PC-3 (cell line): ENCODE data around the gene HCFC1R1. TPM values are rescaled to one million over a fixed set of nuclear protein-coding genes. Genes with fewer than 3 reads are reported as not detected.

ENCODE experiments used
- ATAC-seq: fragments of 200-7000 bp; cut with Tn5 transposase; 2 replicates; pipeline ENCODE4 v1.9.1; 2020; ENCODE audit warnings: mild to moderate bottlenecking, moderate library complexity
- BruUV-seq: library from RNA; stranded (reverse); fragments of 400-500 nt; replicated peaks from 2 replicates; lab custom pipeline; 2021; lab: Mats Ljungman, UMichigan
- CTCF ChIA-PET: fragments of 300-600 bp; sonication (Branson Sonifier 250); formaldehyde crosslinking; loops from one replicate; lab custom pipeline; 2022; ENCODE audit warnings: antibody characterized with exemption; lab: Charles Lee
- POLR2A ChIA-PET: fragments of 300-600 bp; sonication (Branson Sonifier 250); formaldehyde crosslinking; loops from one replicate; lab custom pipeline; 2022; ENCODE audit warnings: antibody characterized with exemption; ENCODE audit not compliant: unreplicated experiment; lab: Charles Lee
- DNase-seq: peaks from one replicate; pipeline ENCODE4 v3.0.0-alpha.2; 2015
- H2AFZ ChIP-seq: fragments of 300-600 bp; sonication (generic); 2 replicates; pipeline ENCODE4 v1.6.0; 2016; ENCODE audit warnings: antibody characterized with exemption, low read length
- H3F3A ChIP-seq: fragments of 300-600 bp; sonication (generic); one replicate; pipeline ENCODE4 v1.6.0; 2017; ENCODE audit warnings: antibody characterized with exemption, low read length, control low read depth, mild to moderate bottlenecking; ENCODE audit not compliant: unreplicated experiment
- H3K27ac ChIP-seq: fragments of 300-600 bp; sonication (generic); 2 replicates; pipeline ENCODE4 v1.5.1; 2016; ENCODE audit warnings: mild to moderate bottlenecking, low read length
- H3K27me3 ChIP-seq: fragments of 300-600 bp; sonication (generic); 2 replicates; pipeline ENCODE4 v1.6.1; 2016; ENCODE audit warnings: low read length, mixed read lengths
- H3K36me3 ChIP-seq: fragments of 300-600 bp; sonication (generic); 2 replicates; pipeline ENCODE4 v1.6.1; 2016; ENCODE audit warnings: low read depth, mixed run types, low read length, mixed read lengths
- H3K4me1 ChIP-seq: fragments of 300-600 bp; sonication (generic); 2 replicates; pipeline ENCODE4 v1.5.1; 2016; ENCODE audit warnings: low read length; ENCODE audit not compliant: insufficient read depth
- H3K4me2 ChIP-seq: fragments of 300-600 bp; sonication (generic); 2 replicates; pipeline ENCODE4 v1.6.0; 2016; ENCODE audit warnings: low read length
- H3K4me3 ChIP-seq: fragments of 300-600 bp; sonication (generic); 2 replicates; pipeline ENCODE4 v1.5.1; 2016; ENCODE audit warnings: mild to moderate bottlenecking, low read length, mixed read lengths
- H3K79me2 ChIP-seq: fragments of 300-600 bp; sonication (generic); 2 replicates; pipeline ENCODE4 v1.6.1; 2017; ENCODE audit warnings: low read length, mixed read lengths
- H3K9ac ChIP-seq: fragments of 300-600 bp; sonication (generic); 2 replicates; pipeline ENCODE4 v1.6.0; 2016; ENCODE audit warnings: mild to moderate bottlenecking, low read length
- H3K9me2 ChIP-seq: fragments of 300-600 bp; sonication (generic); replicated peaks from 2 replicates; pipeline ENCODE4 v1.6.1; 2016; ENCODE audit warnings: mixed run types, low read length, mixed read lengths
- H3K9me3 ChIP-seq: fragments of 300-600 bp; sonication (generic); 2 replicates; pipeline ENCODE4 v1.6.1; 2016; ENCODE audit warnings: low read length, mixed read lengths
- H4K20me1 ChIP-seq: fragments of 300-600 bp; sonication (generic); 2 replicates; pipeline ENCODE4 v1.6.1; 2016; ENCODE audit warnings: low read length, mixed read lengths
- EZH2 ChIP-seq: fragments of 300-600 bp; sonication (generic); IDR thresholded peaks from one replicate; pipeline ENCODE4 v1.6.1; 2017; ENCODE audit warnings: antibody characterized with exemption, mild to moderate bottlenecking, low read length; ENCODE audit not compliant: unreplicated experiment
- EZH2phosphoT487 ChIP-seq: fragments of 300-600 bp; sonication (generic); IDR thresholded peaks from 2 replicates; pipeline ENCODE4 v1.6.1; 2018; ENCODE audit warnings: mild to moderate bottlenecking, antibody characterized with exemption, low read length, borderline replicate concordance
- intact Hi-C: fragments of 100-400 bp; cut with micrococcal nuclease; formaldehyde crosslinking; loops from 2 replicates; pipeline ENCODE4 v1.9.0; 2023
- total RNA-seq: library from RNA; depleted of rRNA; stranded (reverse); fragments of >200 nt; gene quantifications from 2 replicates; pipeline ENCODE4 v1.2.3, GENCODE V29; 2014; rRNA removed
- TF ChIP-seq, protein P1 (sequence below): fragments of 300-600 bp; sonication (generic); conservative IDR thresholded peaks from 2 replicates; pipeline ENCODE4 v1.5.1; 2017; ENCODE audit warnings: antibody characterized with exemption, low read depth, mild to moderate bottlenecking, low read length

HCFC1R1 gene
- total RNA-seq, 1 experiment from 2014 or later: 56.4 TPM

- TF ChIP-seq, protein P1, sequence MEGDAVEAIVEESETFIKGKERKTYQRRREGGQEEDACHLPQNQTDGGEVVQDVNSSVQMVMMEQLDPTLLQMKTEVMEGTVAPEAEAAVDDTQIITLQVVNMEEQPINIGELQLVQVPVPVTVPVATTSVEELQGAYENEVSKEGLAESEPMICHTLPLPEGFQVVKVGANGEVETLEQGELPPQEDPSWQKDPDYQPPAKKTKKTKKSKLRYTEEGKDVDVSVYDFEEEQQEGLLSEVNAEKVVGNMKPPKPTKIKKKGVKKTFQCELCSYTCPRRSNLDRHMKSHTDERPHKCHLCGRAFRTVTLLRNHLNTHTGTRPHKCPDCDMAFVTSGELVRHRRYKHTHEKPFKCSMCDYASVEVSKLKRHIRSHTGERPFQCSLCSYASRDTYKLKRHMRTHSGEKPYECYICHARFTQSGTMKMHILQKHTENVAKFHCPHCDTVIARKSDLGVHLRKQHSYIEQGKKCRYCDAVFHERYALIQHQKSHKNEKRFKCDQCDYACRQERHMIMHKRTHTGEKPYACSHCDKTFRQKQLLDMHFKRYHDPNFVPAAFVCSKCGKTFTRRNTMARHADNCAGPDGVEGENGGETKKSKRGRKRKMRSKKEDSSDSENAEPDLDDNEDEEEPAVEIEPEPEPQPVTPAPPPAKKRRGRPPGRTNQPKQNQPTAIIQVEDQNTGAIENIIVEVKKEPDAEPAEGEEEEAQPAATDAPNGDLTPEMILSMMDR: no peak
- TF ChIP-seq EZH2phosphoT487 (no peak), EZH2 (no peak)
- Histone ChIP-seq H3K27me3 (no peaks in the 10 kb centered on the region), H3K27ac (no peak overlapping the region), H2AFZ (no peak overlapping the region), H4K20me1 (peaks cover 12% of the 10 kb centered on the region), H3K4me3 (no peak overlapping the region), H3K4me2 (no peak overlapping the region), H3K9me3 (no peaks in the 10 kb centered on the region), H3K36me3 (peaks cover 6% of the 10 kb centered on the region; the same call in 1 of the 2 replicates), H3K9me2 (no peaks in the 10 kb centered on the region), H3K79me2 (peaks cover 29% of the 10 kb centered on the region), H3K9ac (no peak overlapping the region), H3F3A (no peaks in the 10 kb centered on the region), H3K4me1 (peaks cover 22% of the 10 kb centered on the region)
- no TSS peak for BruUV-seq
- no peak for DNase-seq
- ChIA-PET POLR2A (no interaction called here), CTCF (no interaction called here)
- intact Hi-C loops: no loop called here
- no peak for ATAC-seq
Observed at GRCh38 chr16:2973605-2974318, 50.0 kb downstream of the HCFC1R1 start.

GRCh38 chr16:2973093-2973492, 50.6 kb downstream of the HCFC1R1 start:
- no peak overlapping the region for H3K9ac ChIP-seq
- no peak for TF ChIP-seq EZH2phosphoT487
- TF ChIP-seq, protein P1: no peak
- TF ChIP-seq EZH2: no peak
- ChIA-PET POLR2A (no interaction called here), CTCF (no interaction called here)
- peaks cover 12% of the 10 kb centered on the region for H4K20me1 ChIP-seq
- H3K27ac ChIP-seq: no peak overlapping the region
- H3K4me3 ChIP-seq: no peak overlapping the region
- intact Hi-C loops: no loop called here
- BruUV-seq: no TSS peak
- peaks cover 24% of the 10 kb centered on the region for H3K79me2 ChIP-seq
- no peak for ATAC-seq
- H3F3A ChIP-seq: no peaks in the 10 kb centered on the region
- H3K9me2 ChIP-seq: no peaks in the 10 kb centered on the region
- H3K4me2 ChIP-seq: no peak overlapping the region
- H3K36me3 ChIP-seq: peaks cover 6% of the 10 kb centered on the region; the same call in 1 of the 2 replicates
- H2AFZ ChIP-seq: no peak overlapping the region
- DNase-seq: no peak
- H3K27me3 ChIP-seq: no peaks in the 10 kb centered on the region
- peaks cover 25% of the 10 kb centered on the region for H3K4me1 ChIP-seq
- H3K9me3 ChIP-seq: no peaks in the 10 kb centered on the region

Other genes with a start within 250 kb of the HCFC1R1 start
- 203 and 289 TPM in 2 replicates for gene ELOB, start 246.7 kb downstream of the HCFC1R1 start, total RNA-seq
- gene PRSS33, start 236.4 kb downstream of the HCFC1R1 start, total RNA-seq: 0.11 TPM in 1 of 2 replicates, not detected in the other
- gene PRSS41, start 225.5 kb downstream of the HCFC1R1 start, total RNA-seq: not detected in 2 replicates
- not detected in 2 replicates for gene PRSS21, start 206.7 kb downstream of the HCFC1R1 start, total RNA-seq
- gene ZG16B, start 193.6 kb downstream of the HCFC1R1 start, total RNA-seq: 8.6 and 17.0 TPM in 2 replicates
- gene PRSS22, start 165.8 kb downstream of the HCFC1R1 start, total RNA-seq: 36.9 and 42.5 TPM in 2 replicates
- gene FLYWCH2, start 140.7 kb downstream of the HCFC1R1 start, total RNA-seq: 92.0 and 100 TPM in 2 replicates
- gene FLYWCH1, start 112.0 kb downstream of the HCFC1R1 start, total RNA-seq: 41.4 and 54.7 TPM in 2 replicates
- 3.6 and 7.1 TPM in 2 replicates for gene KREMEN2, start 59.7 kb downstream of the HCFC1R1 start, total RNA-seq
- gene PAQR4, start 54.6 kb downstream of the HCFC1R1 start, total RNA-seq: 37.9 and 45.0 TPM in 2 replicates
- 51.9 and 109 TPM in 2 replicates for gene PKMYT1, start 43.5 kb downstream of the HCFC1R1 start, total RNA-seq
- 0.33 and 1.2 TPM in 2 replicates for gene CLDN9, start 11.0 kb downstream of the HCFC1R1 start, total RNA-seq
- not detected in 2 replicates for gene CLDN6, start 5.8 kb downstream of the HCFC1R1 start, total RNA-seq
- 667 and 713 TPM in 2 replicates for gene TNFRSF12A, start 3.6 kb downstream of the HCFC1R1 start, total RNA-seq
- gene THOC6, start 93 bp upstream of the HCFC1R1 start, total RNA-seq: 40.3 and 47.3 TPM in 2 replicates
- gene BICDL2, start 13.0 kb upstream of the HCFC1R1 start, total RNA-seq: 16.3 and 27.7 TPM in 2 replicates
- gene MMP25, start 22.6 kb upstream of the HCFC1R1 start, total RNA-seq: 0.29 and 0.51 TPM in 2 replicates
- gene IL32, start 41.7 kb upstream of the HCFC1R1 start, total RNA-seq: 8.8 and 10.8 TPM in 2 replicates
- gene ZSCAN10, start 75.4 kb upstream of the HCFC1R1 start, total RNA-seq: not detected in 2 replicates
- 19.0 and 27.0 TPM in 2 replicates for gene ZNF205, start 88.6 kb upstream of the HCFC1R1 start, total RNA-seq
- 3.6 and 9.6 TPM in 2 replicates for gene ZNF213, start 111.1 kb upstream of the HCFC1R1 start, total RNA-seq
- not detected in 2 replicates for gene OR1F1, start 164.3 kb upstream of the HCFC1R1 start, total RNA-seq
- 4.7 and 5.0 TPM in 2 replicates for gene ZNF200, start 211.2 kb upstream of the HCFC1R1 start, total RNA-seq
- gene MEFV, start 232.7 kb upstream of the HCFC1R1 start, total RNA-seq: 0.04 TPM in 1 of 2 replicates, not detected in the other